Activated CD4-positive, alpha-beta T cell treated with anti-CD3 and anti-CD28 coated beads for 24 hours (primary cell): ENCODE data around the gene LSP1.
"Not testable (repeated sequence)": the region's sequence is repeated elsewhere in the genome, so short reads cannot be mapped to it uniquely, and the experiment has no call there.

Experiments
- DNase-seq, 2 donors: peaks; one replicate each; pipeline ENCODE4 v3.0.0-alpha.2; 2020; ENCODE audit warnings: low read depth in 2 of 2

LSP1 gene

GRCh38 chr11:1852877-1853276 is at the start of gene LSP1:
Gene LSP1, plus strand, starts transcription at chr11:1853084. Its CDS starts 61 bp downstream, at chr11:1853145.
- DNase-seq: peak; percentile 68 to 73

DNA sequence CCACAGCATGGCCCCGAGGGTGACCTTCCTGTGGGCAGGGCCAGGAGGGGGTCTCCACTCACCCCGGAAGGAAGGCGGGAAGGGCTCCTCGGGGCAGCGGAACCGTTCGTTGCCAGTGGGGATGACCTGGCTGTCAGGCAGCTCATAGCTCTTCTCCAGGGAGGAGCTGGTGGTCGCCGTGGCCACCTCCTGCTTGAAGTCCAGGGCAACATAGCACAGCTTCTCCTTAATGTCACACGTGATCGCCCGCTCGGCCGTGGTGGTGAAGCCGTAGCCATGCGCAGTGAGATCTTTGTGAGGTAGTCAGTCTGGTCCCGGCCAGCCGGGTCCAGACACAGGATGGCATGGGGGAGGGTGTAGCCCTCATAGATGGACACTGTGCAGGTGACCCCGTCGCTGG is 49.6 kb upstream of the LSP1 start:
- DNase-seq: no peak

- DNase-seq: not testable (repeated sequence)
Observed at GRCh38 chr11:1803835-1804519, 48.9 kb upstream of the LSP1 start.

GRCh38 chr11:1805525-1805924 is 47.4 kb upstream of the LSP1 start:
- no peak for DNase-seq

GRCh38 chr11:1807264-1807995 is 45.5 kb upstream of the LSP1 start:
- no peak for DNase-seq

- DNase-seq: no peak
Observed at GRCh38 chr11:1810761-1811160, 42.1 kb upstream of the LSP1 start.

DNA sequence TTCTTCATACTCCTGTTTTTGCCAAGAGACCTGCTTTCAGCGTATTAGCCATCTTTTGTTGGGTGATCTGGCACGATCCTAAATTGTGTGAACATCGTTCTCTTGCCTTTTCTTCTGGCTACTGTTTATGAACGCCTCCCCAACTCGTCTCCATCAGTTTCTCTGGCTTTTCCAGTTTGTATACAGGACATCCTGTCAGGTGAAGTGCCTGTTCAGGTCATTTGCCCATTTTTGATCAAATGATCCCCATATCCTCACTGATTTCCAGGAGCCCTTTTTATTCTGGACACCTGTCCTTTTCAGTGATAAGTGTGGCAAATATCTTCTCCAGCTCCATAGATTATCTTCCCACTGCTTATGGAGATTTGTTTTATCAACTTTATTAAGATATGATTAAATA is 40.6 kb upstream of the LSP1 start:
- no peak for DNase-seq

DNA sequence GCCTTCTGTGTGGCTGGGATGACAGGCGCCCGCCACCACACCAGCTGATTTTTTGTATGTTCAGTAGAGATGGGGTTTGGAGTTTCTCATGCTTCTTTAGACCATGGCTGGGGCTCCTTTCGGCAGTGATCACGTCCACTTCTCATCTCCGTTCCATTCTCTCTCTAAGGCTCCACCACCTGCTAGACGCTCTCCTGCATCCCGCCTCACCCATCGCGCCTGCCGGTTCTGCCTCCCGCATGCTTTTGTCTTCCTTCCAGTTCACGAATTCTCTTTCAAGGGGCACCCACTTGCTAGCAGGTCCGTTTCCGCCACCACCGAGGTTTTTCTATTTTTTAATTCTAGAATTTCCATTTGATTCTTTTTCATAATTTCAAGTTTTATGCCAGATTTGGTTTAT is 40.1 kb upstream of the LSP1 start:
- DNase-seq: no peak

- not testable (repeated sequence) for DNase-seq
Observed at GRCh38 chr11:1813356-1813755, 39.5 kb upstream of the LSP1 start.

- no peak for DNase-seq
Observed at GRCh38 chr11:1814691-1815090, 38.2 kb upstream of the LSP1 start.

DNA sequence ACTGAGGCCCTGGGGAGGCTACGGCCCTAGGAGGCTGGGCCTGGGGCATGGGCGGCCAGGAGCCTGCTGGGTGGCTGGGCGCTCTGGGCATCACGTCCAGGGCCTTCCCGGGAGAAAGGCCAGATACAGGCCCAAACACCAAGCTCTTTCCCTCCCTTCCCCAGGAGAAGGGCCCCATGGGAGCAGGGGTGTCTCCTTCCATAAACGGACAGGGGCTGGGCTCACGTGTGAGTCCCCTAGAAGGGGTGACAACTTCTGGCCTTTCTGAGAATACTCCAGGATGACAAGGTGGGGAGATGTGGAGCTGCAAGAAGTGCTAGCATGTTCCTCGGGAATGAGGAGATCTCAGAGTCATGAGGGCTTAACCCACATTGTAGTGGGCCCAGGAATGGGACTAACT is 37.6 kb upstream of the LSP1 start:
- DNase-seq: no peak

DNA sequence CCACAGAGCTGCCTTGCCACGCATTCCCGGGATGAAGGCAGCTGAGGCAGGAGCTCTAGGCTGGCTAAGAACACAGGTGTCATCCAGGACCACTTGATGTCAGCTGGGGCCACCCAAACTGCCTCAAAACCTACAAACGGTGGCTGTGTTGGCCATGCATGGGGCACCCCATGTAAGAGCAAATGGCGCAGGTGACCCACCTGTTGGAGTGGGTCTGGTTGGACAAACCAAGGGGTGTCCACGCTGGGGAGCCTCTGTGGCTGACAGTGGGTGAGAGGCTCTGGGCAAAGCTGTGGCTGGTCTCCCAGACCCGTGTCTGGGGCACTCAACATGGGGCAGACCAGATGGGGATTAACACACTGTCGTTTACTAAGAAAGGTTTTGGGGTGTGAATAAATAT is 37.1 kb upstream of the LSP1 start:
- no peak for DNase-seq

DNA sequence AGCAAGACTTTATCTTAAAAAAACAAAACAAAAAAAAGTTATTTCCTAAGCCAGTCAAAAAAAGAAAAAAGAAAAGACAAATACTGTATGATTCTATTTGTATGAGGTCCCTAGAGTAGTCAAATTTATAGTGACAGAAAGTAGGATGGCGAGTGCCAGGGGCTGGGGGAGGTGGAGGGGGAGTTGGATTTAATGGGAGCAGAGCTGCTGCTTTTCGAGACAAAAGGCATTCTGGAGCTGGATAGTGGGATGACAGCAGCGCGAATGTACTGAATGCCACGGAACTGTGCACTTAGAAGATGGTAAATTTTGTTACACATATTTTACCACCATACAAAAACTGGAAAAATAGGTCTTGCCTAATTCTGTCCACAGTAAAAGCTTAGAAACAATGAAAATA is 35.9 kb upstream of the LSP1 start:
- DNase-seq: no peak

GRCh38 chr11:1817511-1817910 is 35.4 kb upstream of the LSP1 start:
- no peak for DNase-seq

- no peak for DNase-seq
Observed at GRCh38 chr11:1819074-1819473, 33.8 kb upstream of the LSP1 start.

DNA sequence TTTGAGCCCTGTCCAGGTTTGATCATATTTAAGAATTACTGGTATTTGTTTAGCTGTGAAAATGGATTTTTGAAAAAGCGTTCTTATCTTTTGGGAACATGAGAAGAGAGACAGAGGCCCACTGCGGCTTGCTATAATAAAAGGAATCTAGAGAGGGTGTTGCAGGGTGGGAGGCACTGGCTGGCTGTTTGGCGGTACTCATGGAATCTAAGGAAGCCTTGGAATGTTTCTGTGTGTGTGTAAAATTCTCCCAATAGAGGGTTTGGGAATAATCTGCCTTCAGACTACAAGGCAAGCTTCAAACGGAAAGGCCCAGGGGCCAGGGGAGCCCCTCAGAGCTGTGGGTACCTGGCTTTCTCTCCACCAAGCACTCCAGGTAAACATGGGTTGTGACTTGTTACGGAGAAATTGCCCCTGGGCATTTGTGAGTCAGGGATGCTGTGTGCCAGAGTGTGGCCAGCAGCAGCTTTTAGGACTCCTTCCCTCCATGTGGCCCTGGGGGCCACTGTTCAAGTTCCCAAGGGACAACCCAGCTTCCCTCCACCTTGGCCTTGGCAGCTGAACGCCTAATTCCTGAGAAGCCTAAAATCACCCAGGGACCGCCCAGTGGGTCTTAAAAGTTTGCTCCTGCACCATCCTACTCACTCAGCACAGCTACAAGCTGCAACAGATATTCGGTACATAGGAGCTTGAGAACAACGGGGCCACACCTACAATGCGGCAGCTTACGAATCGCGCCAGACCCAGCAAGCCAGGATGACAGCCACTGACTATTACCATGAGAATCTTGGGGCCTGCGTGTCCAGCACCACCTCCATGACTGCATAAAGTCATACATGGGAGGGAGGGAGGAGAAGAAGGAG is 32.2 kb upstream of the LSP1 start:
- no peak for DNase-seq

DNA sequence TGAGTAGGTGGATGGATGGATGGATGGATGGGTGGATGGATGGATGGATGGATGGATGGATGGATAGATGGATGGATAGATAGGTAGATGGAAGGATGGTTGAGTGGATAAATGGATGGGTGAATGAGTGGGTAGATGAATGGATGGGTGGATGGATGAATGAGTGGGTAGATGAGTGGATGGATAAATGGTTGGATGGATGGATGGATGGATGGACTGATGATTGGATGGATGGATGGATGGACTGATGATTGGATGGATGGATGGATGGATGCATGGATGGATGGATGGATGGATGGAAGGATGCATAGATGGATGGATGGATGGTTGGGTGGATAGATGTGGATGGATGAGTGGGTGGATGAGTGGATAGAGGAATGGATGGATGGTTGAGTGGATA is 31.3 kb upstream of the LSP1 start:
- no peak for DNase-seq

GRCh38 chr11:1822648-1823375 is 30.1 kb upstream of the LSP1 start:
- DNase-seq: no peak

DNA sequence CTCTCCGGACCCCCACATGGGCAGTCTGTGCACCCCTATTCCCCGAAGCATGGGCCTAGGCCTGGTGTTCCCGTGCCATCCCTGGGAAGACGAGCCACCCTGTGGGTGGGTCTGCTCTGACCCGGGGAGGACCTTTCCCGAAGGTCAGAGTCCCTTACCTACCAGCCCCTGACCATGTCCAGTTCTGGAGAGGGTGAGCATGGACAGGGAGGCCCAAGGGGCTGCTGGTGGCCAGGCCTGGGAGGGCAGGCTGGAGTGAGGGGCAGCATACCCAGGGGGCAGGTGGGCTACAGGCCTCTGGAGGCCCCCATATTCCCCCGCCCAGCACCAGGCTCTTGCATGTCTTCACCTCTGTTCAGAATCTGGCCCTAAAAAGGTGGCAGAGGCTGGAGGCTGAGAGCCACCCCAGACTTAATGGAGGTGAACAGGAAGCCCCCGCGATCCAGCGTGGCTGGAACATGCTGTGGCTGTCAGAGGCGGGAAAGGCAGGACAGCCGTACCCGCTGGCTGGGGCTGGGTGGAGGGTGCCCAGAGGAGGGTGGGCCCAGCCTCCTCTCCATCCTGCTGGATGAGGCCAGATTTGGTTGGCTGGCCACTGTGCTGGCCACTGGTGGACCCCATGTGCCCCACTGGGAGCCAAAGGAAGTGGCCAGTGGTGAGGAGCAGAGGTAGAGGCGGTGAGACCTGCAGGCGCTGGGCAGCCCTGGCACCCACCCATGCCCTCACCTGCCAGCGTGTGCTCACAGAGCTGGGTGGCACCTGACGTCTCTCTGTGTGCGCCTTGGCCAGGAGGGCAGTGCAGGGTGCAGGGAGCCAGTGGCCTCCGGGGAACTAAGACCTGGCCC is 29.3 kb upstream of the LSP1 start:
- no peak for DNase-seq

- DNase-seq: no peak
Observed at GRCh38 chr11:1824221-1825038, 28.5 kb upstream of the LSP1 start.
